Epithelial cell of esophagus (primary cell): Measurements from ENCODE around the gene ICA1L.

Experiments
- DNase-seq: peaks from one replicate; pipeline ENCODE4 v3.0.0; 2010; ENCODE audit warnings: low read depth
- H3K4me3 ChIP-seq: 2 replicates; pipeline ENCODE4 v1.5.1; 2011; ENCODE audit warnings: mild to moderate bottlenecking, low read length, control low read depth
- CTCF ChIP-seq: IDR thresholded peaks from 2 replicates; pipeline ENCODE4 v1.5.1; 2011; ENCODE audit warnings: low read depth, mild to moderate bottlenecking, low read length, control low read depth, inconsistent platforms; ENCODE audit not compliant: insufficient read depth; ENCODE audit errors: missing control alignments

Gene ICA1L

GRCh38 chr2:202842690-202843089 lies 28.9 kb downstream of the ICA1L start:
- no peak for DNase-seq
- TF ChIP-seq CTCF: no peak

DNA sequence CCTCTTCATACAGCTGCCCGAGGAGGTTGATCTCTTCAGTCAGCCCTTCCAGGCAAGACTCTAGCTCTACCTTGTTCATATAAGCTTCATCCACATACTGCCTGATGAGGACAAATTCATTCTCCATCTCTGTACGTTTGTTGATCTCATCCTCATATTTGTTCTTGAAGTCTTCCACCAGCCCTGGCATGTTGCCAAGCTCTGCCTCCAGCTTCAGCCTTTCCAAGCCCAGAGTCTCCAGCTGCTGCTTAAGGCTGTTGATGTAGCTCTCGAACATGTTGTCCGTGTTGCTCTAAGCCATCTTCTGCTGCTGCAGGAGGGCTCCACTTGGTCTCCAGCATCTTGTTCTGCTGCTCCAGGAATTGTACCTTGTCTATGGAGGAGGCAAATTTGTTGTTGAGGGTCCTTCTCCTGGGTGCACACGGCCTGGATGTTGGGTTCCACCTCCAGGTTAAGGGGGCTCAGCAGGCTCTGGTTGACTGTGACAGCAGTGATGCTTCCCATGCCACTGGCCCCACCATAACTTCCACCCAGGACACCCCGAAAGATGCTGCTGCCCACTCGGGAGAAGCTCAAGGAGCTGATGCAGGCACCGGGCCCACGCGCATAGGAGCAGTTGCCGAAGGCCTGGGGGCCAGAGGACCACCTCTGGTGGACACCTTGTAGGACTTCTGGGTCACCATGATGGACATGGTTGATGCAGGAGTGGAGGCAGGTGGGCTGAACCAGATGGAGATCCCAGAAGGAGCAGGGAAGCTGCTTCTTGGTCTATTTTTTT lies 30.3 kb downstream of the ICA1L start:
- TF ChIP-seq CTCF: no peak

More at GRCh38 chr2:202842690-202843089, 28.9 kb downstream of the ICA1L start:
- H3K4me3 ChIP-seq: no peak overlapping the region

DNA sequence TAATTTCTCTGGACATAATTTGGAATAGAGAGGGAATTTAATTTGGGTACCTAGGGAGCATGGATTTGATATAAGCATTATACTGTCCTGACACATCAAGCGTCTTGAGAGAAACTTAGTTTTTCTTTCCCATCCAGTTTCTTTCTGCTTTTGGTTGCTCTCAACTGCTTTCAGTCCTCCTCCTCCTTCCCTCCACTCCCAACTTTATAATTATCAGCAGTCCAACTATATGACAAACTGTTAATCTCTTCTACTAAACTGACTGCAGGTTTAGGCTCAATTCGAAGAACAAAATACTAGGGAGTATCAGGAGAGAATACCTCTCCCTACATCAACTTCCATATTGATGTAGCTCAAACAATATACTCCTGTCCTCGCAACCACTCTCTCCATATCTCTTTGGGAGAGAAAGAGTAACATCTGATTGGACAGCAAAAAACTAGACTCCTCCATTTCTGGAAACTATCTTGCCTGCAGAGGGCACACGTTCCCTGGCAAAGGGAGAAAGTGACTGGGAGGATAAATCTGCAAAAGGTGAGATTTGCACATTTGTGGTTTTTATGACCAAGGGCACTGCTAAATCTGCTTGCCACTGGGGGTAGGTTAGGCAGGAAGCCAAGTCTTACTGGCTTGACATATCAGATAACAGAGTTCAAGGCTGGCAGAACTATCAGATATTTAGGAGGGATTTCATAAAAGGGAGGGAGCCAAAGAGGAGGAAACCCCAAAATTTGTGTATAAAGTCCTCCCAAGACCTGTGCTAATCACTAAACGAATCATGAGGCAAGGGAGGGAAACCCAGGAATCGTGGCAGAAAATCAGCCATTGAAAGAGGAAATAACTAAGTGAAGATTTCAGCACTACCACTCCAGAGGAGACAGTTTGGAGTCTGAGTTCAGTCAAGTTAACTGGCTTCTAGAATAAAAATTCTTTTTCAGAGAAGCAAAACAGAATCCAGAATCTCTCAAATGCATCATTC lies 40.0 kb downstream of the ICA1L start:
- peak; percentile 61 for DNase-seq
- no peak overlapping the region for H3K4me3 ChIP-seq
- peak; percentile 84 for TF ChIP-seq CTCF

More for the DNA sequence above, 30.3 kb downstream of the ICA1L start:
- no peak for DNase-seq
- no peak overlapping the region for H3K4me3 ChIP-seq

- H3K4me3 ChIP-seq: no peak overlapping the region
- no peak for TF ChIP-seq CTCF
- no peak for DNase-seq
Measured at GRCh38 chr2:202824901-202825300, 46.7 kb downstream of the ICA1L start.

DNA sequence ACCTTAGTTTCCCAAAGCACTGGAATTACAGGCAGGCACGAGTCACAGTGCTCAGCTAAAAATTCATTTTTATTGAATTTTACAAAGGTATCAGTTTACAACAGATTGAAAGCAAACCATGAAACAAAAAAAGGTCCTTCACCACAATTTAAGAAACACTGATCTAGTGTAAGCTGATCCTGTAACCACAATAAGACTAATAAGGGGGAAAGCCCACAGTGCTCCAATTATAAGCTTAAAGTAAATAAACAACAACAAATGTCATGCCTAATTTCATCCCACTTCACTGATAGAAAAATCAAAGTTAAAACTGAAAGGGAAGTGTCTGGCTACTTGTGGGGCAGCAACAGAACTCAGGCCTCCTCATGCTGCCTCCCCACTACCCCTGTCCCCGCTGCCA lies 49.2 kb downstream of the ICA1L start:
- TF ChIP-seq CTCF: no peak
- H3K4me3 ChIP-seq: no peak overlapping the region
- DNase-seq: no peak

GRCh38 chr2:202821206-202822160 lies 50.1 kb downstream of the ICA1L start:
- DNase-seq: no peak
- H3K4me3 ChIP-seq: no peak overlapping the region
- no peak for TF ChIP-seq CTCF
